Measurements from ENCODE around the gene GRM4. TPM values are rescaled to one million over a fixed set of nuclear protein-coding genes. Genes with fewer than 3 reads are reported as not detected.

Gene GRM4
- total RNA-seq, 4 donors from 2014 or later, result not detected

DNA sequence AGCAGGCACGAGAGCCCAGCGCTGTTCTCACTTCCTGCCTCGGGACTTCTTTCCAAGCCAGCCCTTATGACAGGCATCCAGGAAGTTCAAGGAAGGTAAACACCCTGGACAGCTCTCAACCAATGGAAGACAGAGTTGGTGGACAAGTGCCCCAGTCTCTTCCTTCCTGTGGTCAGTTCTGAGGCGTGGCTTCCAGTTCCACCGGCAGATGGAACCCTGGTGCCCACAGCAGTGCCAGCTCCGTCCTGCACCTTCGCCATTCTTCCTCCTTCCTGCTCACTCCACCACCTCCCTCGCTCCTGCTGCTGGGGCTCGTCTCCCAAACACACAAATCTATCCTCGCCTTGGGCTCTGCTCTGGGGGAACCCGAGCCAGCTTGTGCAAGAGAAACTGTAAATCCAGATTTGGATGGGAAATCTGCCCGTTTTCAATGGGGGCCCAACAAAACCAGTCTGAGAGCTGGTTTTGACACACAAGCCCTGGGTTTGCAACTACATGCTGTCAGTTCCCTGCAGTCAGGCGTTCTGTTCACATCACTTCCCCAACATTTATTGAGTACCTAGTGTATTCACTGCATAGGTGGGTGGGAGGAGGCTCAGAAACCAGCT is 162.7 kb downstream of the GRM4 start:
- TF ChIP-seq, protein P1, sequence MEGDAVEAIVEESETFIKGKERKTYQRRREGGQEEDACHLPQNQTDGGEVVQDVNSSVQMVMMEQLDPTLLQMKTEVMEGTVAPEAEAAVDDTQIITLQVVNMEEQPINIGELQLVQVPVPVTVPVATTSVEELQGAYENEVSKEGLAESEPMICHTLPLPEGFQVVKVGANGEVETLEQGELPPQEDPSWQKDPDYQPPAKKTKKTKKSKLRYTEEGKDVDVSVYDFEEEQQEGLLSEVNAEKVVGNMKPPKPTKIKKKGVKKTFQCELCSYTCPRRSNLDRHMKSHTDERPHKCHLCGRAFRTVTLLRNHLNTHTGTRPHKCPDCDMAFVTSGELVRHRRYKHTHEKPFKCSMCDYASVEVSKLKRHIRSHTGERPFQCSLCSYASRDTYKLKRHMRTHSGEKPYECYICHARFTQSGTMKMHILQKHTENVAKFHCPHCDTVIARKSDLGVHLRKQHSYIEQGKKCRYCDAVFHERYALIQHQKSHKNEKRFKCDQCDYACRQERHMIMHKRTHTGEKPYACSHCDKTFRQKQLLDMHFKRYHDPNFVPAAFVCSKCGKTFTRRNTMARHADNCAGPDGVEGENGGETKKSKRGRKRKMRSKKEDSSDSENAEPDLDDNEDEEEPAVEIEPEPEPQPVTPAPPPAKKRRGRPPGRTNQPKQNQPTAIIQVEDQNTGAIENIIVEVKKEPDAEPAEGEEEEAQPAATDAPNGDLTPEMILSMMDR (IDR thresholded peaks at IDR 0.05; ENCODE audit: low read depth), result no peak

GRCh38 chr6:33981861-33982260 is 164.0 kb downstream of the GRM4 start:
- TF ChIP-seq, protein P1 (IDR thresholded peaks at IDR 0.05; ENCODE audit: low read depth), result no peak

DNA sequence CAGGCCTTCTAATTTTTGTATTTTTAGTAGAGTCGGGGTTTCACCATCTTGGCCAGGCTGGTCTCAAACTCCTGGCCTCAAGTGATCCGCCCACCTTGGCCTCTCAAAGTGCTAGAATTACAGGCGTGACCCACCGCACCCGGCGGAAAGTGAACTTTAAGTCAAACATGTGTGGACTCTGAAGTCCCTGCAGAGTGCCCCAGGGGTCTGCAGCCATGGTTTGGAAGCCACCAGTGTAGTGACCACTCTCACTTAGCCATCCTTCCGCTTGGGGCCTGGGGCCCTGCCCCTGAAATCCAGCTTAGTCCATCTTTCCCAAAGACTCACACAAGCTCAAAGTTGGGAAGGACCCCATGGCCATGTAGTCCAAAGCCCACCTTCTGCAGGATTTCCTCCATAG is 164.5 kb downstream of the GRM4 start:
- TF ChIP-seq, protein P1 (IDR thresholded peaks at IDR 0.05; ENCODE audit: low read depth), result no peak

- TF ChIP-seq, protein P1 (IDR thresholded peaks at IDR 0.05; ENCODE audit: low read depth), result no peak
These were observed 165.4 kb downstream of the GRM4 start for GRCh38 chr6:33980176-33981175.

DNA sequence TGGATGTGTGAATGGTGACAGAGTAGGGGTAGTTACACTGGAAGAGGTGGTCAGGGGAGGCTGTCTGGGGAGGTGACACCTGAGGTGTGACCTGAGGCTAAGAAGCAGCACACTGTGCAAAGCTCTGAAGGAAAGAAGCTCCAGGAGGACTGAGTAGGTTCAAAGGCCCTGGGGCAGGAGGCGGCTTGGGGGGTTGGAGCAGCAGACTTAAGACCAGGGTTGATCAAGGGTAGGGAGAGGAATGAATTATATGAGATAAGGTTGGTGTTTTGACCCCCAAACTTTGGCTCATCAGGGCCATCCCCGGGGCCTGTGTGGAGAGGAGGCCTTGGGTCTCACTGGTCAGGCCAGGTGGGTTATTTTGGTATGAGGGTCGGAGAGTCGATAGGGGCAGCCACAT is 166.1 kb downstream of the GRM4 start:
- TF ChIP-seq, protein P1 (IDR thresholded peaks at IDR 0.05; ENCODE audit: low read depth), result no peak

- TF ChIP-seq, protein P1 (IDR thresholded peaks at IDR 0.05; ENCODE audit: low read depth), result no peak
These were observed 167.3 kb downstream of the GRM4 start for GRCh38 chr6:33978412-33979150.
